Erythroblast (primary cell): ENCODE measurements around the gene ABCA8.

Experiments used
- GATA1 ChIP-seq: IDR thresholded peaks from 2 replicates; pipeline ENCODE4 v1.6.1; 2011; ENCODE audit warnings: low read depth, mild to moderate bottlenecking, control low read depth, low read length, moderate library complexity
- POLR2A ChIP-seq: IDR thresholded peaks from 2 replicates; pipeline ENCODE4 v1.6.1; 2011; ENCODE audit warnings: mild to moderate bottlenecking, low read length

- TF ChIP-seq POLR2A = no peak
- no peak for TF ChIP-seq GATA1
These were observed 2.8 kb upstream of the ABCA8 start for GRCh38 chr17:68957944-68958343.
